AG10803 (cell line): ENCODE measurements around the gene NHP2.

Experiments used
- DNase-seq: peaks from one replicate; pipeline ENCODE4 v3.0.0; 2010; ENCODE audit warnings: low read depth
- H3K4me3 ChIP-seq: 2 replicates; pipeline ENCODE4 v1.5.1; 2011; ENCODE audit warnings: mild to moderate bottlenecking, low read length, control low read depth
- CTCF ChIP-seq: conservative IDR thresholded peaks from 2 replicates; pipeline ENCODE4 v1.5.1; 2011; ENCODE audit warnings: mild to moderate bottlenecking, low read length, control low read depth, inconsistent platforms

The NHP2 gene

GRCh38 chr5:178121391-178122276 lies 32.1 kb downstream of the NHP2 start:
- peak overlapping the region; percentile 39 for H3K4me3 ChIP-seq
- peak; percentile 25 for DNase-seq
- no peak for TF ChIP-seq CTCF

GRCh38 chr5:178120607-178121357 lies 32.9 kb downstream of the NHP2 start:
- peak; percentile 44 for DNase-seq
- peak; percentile 42 for TF ChIP-seq CTCF
- H3K4me3 ChIP-seq: peak overlapping the region; percentile 39

GRCh38 chr5:178119915-178120606 lies 33.6 kb downstream of the NHP2 start:
- no peak for DNase-seq
- no peak overlapping the region for H3K4me3 ChIP-seq
- TF ChIP-seq CTCF: no peak

- no peak overlapping the region for H3K4me3 ChIP-seq
- DNase-seq: no peak
- TF ChIP-seq CTCF: no peak
These were observed 35.6 kb downstream of the NHP2 start for GRCh38 chr5:178117923-178118701.

GRCh38 chr5:178116143-178116885 lies 37.4 kb downstream of the NHP2 start:
- TF ChIP-seq CTCF: no peak
- H3K4me3 ChIP-seq: no peak overlapping the region

GRCh38 chr5:178115814-178116142 lies 37.9 kb downstream of the NHP2 start:
- no peak for TF ChIP-seq CTCF

More at GRCh38 chr5:178116143-178116885, 37.4 kb downstream of the NHP2 start:
- DNase-seq: no peak

More at GRCh38 chr5:178115814-178116142, 37.9 kb downstream of the NHP2 start:
- DNase-seq: no peak
- H3K4me3 ChIP-seq: no peak overlapping the region
